Sigmoid colon (tissue), 3 donors: ENCODE results near the gene ARID3B.

Experiments
- POLR2A ChIP-seq, 2 donors: fragments of 450-650 bp; IDR thresholded peaks; one replicate each; pipeline ENCODE4 v1.6.1; 2016; ENCODE audit warnings: antibody characterized with exemption in 2 of 2, mild to moderate bottlenecking in 2 of 2, moderate library complexity in 2 of 2
- TF ChIP-seq, protein P1 (sequence below), 4 experiments: fragments of 450-650 bp in 3 of 4; fragments of 200-600 bp in 1 of 4; IDR thresholded peaks; one replicate each; pipeline ENCODE4 v1.5.1; 2016 to 2019; ENCODE audit warnings: antibody characterized with exemption in 4 of 4, mild to moderate bottlenecking in 3 of 4, moderate library complexity in 2 of 4

DNA sequence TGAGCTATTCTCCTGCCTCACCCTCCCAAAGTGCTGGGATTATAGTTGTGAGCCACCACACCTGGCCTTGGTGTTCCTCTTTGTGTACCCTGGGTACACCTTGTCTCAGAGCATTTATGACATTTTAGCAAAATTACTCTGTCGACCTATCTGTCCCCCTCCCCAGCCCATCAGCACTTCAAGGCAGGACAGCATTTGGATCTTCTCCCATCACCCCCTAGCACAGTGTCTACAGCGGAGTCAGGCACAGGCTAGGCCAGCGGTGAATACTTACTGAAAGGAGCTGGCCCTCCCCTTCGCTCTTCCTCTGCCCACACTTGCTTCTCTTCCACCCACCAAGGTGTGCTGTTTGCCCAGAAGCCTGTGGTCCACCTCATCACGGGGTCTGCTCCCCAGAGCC is 54.3 kb downstream of the ARID3B start:
- no peak for TF ChIP-seq POLR2A (IDR thresholded peaks at IDR 0.05)
- TF ChIP-seq, protein P1, sequence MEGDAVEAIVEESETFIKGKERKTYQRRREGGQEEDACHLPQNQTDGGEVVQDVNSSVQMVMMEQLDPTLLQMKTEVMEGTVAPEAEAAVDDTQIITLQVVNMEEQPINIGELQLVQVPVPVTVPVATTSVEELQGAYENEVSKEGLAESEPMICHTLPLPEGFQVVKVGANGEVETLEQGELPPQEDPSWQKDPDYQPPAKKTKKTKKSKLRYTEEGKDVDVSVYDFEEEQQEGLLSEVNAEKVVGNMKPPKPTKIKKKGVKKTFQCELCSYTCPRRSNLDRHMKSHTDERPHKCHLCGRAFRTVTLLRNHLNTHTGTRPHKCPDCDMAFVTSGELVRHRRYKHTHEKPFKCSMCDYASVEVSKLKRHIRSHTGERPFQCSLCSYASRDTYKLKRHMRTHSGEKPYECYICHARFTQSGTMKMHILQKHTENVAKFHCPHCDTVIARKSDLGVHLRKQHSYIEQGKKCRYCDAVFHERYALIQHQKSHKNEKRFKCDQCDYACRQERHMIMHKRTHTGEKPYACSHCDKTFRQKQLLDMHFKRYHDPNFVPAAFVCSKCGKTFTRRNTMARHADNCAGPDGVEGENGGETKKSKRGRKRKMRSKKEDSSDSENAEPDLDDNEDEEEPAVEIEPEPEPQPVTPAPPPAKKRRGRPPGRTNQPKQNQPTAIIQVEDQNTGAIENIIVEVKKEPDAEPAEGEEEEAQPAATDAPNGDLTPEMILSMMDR (IDR thresholded peaks at IDR 0.05): no peak
